ENCODE data around the gene ABCC4. TPM values are rescaled to one million over a fixed set of nuclear protein-coding genes. Genes with fewer than 3 reads are reported as not detected.
A peak's percentile ranks its signal among the peaks of the same experiment; 100 is the strongest.

ABCC4 gene
- total RNA-seq, 1 experiment from 2014 or later, result 12.9 TPM

DNA sequence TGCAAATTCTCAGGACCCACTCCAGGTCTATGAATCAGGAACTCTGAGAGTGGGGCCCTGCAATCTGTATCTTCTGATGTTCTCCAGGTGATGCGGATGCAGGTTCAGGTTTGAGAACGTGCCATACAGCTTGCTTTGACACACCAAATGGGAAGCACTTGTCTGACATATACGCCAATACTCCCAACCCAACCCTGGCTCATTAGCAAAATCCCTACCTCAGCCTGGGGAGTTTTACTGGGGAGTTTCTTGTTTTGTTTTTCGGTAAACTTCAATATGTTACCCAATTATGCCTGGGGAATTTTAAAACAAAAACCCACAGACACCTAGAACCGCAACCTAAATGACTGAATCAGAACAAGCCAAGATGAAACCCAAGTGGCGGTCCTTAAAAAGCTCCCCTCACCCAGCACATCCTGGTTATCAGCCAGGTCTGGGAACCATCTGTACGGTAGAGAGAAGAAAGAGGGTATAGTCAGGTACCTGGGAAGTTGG is 41.2 kb downstream of the ABCC4 start:
- H3K4me3 ChIP-seq, result no peak overlapping the region
- no peak overlapping the region for H3K27ac ChIP-seq
- no peak for DNase-seq (ENCODE audit: low read depth in 1 of 2, low spot score in 2 of 2)
- 0 out of 2 replicates have a peak, but pooled peaks cover 2% of the 10 kb centered on the region for H3K9me3 ChIP-seq (replicated peaks)
- H3K4me1 ChIP-seq (replicated peaks), result peaks cover 12% of the 10 kb centered on the region
- no peaks in the 10 kb centered on the region for H3K36me3 ChIP-seq
- no peaks in the 10 kb centered on the region for H3K27me3 ChIP-seq (replicated peaks)

DNA sequence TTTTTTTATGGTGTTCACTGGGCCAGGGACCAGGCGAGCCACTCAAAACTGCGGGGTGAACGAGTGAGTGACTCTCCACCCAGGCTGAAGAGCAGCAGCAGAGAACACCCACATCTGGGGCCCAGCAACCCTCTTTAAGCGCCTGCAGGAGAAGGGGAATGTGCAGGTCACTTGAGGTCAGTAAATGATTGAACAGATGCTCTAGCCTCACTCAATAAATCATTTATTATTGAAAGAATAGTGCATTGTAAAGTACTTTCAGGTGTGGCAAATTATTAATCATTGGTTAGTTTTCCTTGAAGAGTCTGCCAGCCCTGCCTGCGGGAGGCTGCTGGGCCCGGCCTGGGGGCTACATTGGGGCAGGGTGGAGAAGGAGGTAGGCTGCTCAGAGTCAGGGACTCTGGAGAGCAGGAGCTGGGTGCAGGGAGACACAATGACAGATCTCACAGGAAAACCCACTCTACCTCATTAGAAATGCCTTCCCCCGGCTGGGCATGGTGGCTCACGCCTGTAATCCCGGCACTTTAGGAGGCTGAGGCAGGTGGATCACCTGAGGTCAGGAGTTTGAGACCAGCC is 42.5 kb downstream of the ABCC4 start:
- no peaks in the 10 kb centered on the region for H3K36me3 ChIP-seq
- no peak for DNase-seq (ENCODE audit: low read depth in 1 of 2, low spot score in 2 of 2)

DNA sequence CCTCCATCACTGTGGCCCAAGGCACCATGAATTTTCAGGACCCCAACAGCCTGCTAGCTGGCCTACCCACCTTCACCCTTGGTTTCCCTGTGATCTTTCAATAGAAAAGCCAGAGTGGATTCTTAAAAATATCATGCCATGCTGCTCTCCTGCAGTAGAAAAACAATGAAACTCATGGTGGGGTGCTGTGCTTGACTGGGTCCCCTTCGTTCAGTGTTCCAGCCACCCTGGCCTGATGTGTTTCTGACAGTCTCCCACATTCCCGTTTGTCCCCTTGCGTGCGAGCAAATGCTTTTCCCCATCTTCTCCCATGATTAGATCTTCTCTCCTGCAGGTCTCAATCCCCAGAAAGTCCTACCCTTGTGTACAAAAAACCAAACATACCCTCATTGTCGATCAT is 43.2 kb downstream of the ABCC4 start:
- Histone ChIP-seq H3K27me3 (replicated peaks) (no peaks in the 10 kb centered on the region), H3K4me3 (no peak overlapping the region), H3K27ac (no peak overlapping the region), H3K36me3 (no peaks in the 10 kb centered on the region), H3K4me1 (replicated peaks) (peaks cover 12% of the 10 kb centered on the region), H3K9me3 (replicated peaks) (no peaks in the 10 kb centered on the region)
- no peak for DNase-seq (ENCODE audit: low read depth in 1 of 2, low spot score in 2 of 2)

More for the DNA sequence above, 42.5 kb downstream of the ABCC4 start:
- no peak overlapping the region for H3K4me3 ChIP-seq
- H3K9me3 ChIP-seq (replicated peaks), result no peaks in the 10 kb centered on the region
- H3K4me1 ChIP-seq (replicated peaks), result peaks cover 12% of the 10 kb centered on the region
- H3K27me3 ChIP-seq (replicated peaks), result no peaks in the 10 kb centered on the region
- no peak overlapping the region for H3K27ac ChIP-seq

DNA sequence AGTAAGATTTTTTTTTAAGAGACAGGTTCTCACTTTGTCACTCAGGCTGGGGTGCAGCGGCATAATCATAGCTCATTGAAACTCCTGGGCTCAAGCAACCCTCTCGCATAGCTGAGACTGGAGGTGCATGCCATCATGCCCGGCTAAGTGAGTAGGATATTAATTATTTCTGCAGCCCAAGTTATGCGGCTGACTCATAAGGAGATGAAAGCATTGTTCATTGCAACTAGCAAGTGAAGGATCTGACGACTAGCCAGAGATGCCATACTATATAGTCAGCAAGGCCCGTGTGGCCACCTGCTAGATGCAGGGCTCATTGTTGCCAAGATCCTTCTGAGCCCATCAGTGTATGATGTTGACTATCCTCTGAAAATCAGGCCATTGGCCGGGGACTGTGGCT is 45.2 kb downstream of the ABCC4 start:
- Histone ChIP-seq H3K9me3 (replicated peaks) (no peaks in the 10 kb centered on the region), H3K27me3 (replicated peaks) (no peaks in the 10 kb centered on the region), H3K4me3 (no peak overlapping the region), H3K36me3 (no peaks in the 10 kb centered on the region), H3K4me1 (replicated peaks) (peaks cover 12% of the 10 kb centered on the region), H3K27ac (no peak overlapping the region)
- DNase-seq (ENCODE audit: low read depth in 1 of 2, low spot score in 2 of 2), result peak; percentile 69 to 78

DNA sequence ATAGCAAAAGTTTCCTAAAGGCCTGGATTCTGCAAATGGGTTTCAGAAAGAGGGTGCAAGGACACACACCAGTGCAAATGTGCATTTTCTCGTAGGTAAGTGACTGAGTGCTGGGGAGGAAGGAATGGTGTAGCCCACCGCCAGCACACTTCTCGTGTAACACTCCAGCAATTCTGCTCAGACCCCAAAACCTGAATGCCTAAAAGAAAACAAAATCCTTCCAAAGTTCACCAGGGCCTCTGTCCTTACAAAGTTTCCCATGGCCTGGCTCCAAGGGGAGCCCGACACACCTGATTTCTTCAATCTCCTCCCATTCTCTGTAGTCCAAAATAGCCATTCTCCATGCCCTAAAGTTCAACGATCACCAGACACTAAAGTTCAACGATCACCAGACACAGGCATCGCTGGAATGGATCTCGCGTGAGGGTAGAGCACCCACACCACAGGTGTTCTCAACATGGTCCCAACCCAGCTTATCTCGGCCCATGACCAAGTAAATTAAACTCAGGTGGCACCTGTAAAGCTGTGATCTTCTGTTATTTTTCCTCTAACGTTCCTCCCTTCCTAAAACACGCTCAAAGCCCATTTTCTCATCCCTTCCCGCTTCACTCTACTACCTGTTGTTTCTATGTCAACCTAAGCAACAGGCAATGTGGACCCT is 46.0 kb downstream of the ABCC4 start:
- H3K36me3 ChIP-seq, result no peaks in the 10 kb centered on the region
- no peaks in the 10 kb centered on the region for H3K9me3 ChIP-seq (replicated peaks)
- no peak for DNase-seq (ENCODE audit: low read depth in 1 of 2, low spot score in 2 of 2)
- no peak overlapping the region for H3K4me3 ChIP-seq
- peaks cover 12% of the 10 kb centered on the region for H3K4me1 ChIP-seq (replicated peaks)
- no peaks in the 10 kb centered on the region for H3K27me3 ChIP-seq (replicated peaks)
- no peak overlapping the region for H3K27ac ChIP-seq

DNA sequence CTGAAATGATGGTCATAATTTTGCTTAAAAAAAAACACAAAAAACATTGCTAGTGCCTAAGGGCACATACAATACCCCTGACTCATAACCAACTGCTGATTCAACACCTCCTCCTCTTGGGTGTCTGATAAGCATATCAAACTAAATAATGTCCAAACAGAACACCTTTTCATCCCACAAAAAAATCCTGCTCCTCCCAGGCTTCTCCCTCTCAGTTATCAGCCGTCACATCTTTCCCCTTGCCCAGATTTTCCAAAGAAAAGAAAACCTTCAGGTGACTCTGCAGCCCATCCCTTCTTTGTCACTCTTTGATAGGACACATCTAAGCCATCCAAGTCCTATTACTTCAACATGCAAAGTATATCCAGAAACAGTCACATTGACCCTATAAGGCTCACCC is 46.9 kb downstream of the ABCC4 start:
- Histone ChIP-seq H3K9me3 (replicated peaks) (no peaks in the 10 kb centered on the region), H3K4me1 (replicated peaks) (peaks cover 12% of the 10 kb centered on the region), H3K36me3 (no peaks in the 10 kb centered on the region), H3K27me3 (replicated peaks) (no peaks in the 10 kb centered on the region), H3K4me3 (no peak overlapping the region), H3K27ac (no peak overlapping the region)
- DNase-seq (ENCODE audit: low read depth in 1 of 2, low spot score in 2 of 2), result no peak

DNA sequence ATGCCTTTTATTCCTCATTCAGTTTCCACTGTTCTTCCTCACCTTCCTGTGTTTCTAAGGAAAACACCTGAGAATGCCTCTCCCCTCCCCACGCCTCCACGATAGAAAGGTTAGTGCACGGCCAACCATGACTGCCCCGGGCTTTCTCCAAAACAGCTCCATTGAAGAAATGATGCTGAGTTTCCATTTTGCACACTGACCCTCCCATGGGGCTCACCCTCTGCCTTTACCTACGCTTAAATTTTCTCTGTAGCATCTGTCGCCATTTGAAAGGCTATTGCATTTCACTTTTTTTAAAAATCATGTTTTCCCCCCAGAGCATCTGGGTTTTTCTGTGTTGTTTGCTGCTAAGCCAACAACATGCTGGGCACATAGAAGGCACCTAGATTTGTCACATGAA is 48.2 kb downstream of the ABCC4 start:
- H3K36me3 ChIP-seq, result no peaks in the 10 kb centered on the region
- H3K27me3 ChIP-seq (replicated peaks), result no peaks in the 10 kb centered on the region
- H3K27ac ChIP-seq, result no peak overlapping the region
- no peaks in the 10 kb centered on the region for H3K9me3 ChIP-seq (replicated peaks)
- H3K4me3 ChIP-seq, result no peak overlapping the region
- DNase-seq (ENCODE audit: low read depth in 1 of 2, low spot score in 2 of 2), result no peak
- H3K4me1 ChIP-seq (replicated peaks), result peaks cover 12% of the 10 kb centered on the region

DNA sequence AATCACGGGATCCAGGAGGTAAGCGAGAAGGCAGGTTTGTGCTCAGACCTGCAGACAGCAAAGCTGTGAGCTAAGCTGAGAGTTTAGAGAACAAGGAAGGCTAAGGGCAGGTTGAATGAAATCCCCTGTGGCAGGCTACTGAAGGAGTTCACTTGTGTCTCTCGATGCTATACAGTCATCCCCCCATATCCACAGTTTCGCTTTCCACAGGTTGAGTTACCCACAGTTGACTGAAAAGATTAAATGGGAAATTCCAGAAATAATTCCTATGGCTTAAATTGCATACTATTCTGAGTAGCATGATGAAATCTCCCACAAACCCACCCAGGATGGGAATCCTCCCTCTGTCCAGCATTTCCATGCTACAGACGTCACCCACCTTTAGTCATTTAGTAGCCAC is 49.6 kb downstream of the ABCC4 start:
- no peak for DNase-seq (ENCODE audit: low read depth in 1 of 2, low spot score in 2 of 2)
- no peak overlapping the region for H3K4me3 ChIP-seq
- H3K36me3 ChIP-seq, result no peaks in the 10 kb centered on the region
- H3K4me1 ChIP-seq (replicated peaks), result peaks cover 12% of the 10 kb centered on the region
- H3K9me3 ChIP-seq (replicated peaks), result no peaks in the 10 kb centered on the region
- no peak overlapping the region for H3K27ac ChIP-seq
- H3K27me3 ChIP-seq (replicated peaks), result no peaks in the 10 kb centered on the region

DNA sequence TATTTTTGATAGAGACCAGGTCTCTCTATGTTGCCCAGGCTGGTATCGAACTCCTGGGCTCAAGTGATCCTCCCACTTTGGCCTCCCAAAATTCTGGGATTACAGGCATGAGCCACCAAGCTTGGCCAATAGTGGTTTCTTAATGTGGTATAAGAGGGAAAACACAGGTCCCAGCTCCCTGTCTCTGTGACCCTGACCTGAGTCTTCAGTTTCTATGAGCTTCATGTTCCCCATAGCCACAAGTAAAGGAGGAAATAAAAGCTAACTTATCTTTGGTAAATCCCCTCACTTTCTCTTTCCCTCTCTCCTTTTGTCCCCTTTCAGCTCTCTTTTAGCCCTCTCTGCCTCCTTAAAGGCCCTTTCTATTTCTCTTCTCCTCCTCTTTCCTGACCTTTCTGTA is 50.3 kb downstream of the ABCC4 start:
- H3K27ac ChIP-seq, result no peak overlapping the region
- no peaks in the 10 kb centered on the region for H3K27me3 ChIP-seq (replicated peaks)
- no peaks in the 10 kb centered on the region for H3K9me3 ChIP-seq (replicated peaks)
- no peaks in the 10 kb centered on the region; the same call in 1 of the 2 replicates for H3K36me3 ChIP-seq
- H3K4me3 ChIP-seq, result no peak overlapping the region
- no peak for DNase-seq (ENCODE audit: low read depth in 1 of 2, low spot score in 2 of 2)
- H3K4me1 ChIP-seq (replicated peaks), result peaks cover 6% of the 10 kb centered on the region

DNA sequence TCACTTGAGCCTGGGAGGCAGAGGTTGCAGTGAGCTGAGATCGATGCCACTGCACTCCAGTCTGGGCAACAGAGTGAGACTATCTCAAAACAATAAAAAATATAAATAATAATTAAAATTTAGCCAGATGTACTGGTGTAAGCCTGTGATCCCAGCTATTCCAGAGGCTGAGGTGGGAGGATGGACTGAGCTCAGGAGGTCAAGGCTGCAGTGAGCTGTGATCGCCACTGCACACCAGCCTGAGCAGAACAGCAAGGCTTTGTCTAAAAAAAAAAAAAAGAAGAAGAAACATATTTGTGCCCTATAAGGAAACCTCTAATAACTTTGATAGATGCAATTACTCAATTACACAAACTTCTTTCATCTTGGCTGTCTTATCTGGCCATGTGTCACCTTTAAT is 52.3 kb downstream of the ABCC4 start:
- no peak overlapping the region for H3K4me3 ChIP-seq
- no peaks in the 10 kb centered on the region for H3K4me1 ChIP-seq (replicated peaks)
- no peaks in the 10 kb centered on the region; the same call in 1 of the 2 replicates for H3K36me3 ChIP-seq
- no peak for DNase-seq (ENCODE audit: low read depth in 1 of 2, low spot score in 2 of 2)
- no peaks in the 10 kb centered on the region for H3K9me3 ChIP-seq (replicated peaks)
- no peak overlapping the region for H3K27ac ChIP-seq
- H3K27me3 ChIP-seq (replicated peaks), result no peaks in the 10 kb centered on the region

DNA sequence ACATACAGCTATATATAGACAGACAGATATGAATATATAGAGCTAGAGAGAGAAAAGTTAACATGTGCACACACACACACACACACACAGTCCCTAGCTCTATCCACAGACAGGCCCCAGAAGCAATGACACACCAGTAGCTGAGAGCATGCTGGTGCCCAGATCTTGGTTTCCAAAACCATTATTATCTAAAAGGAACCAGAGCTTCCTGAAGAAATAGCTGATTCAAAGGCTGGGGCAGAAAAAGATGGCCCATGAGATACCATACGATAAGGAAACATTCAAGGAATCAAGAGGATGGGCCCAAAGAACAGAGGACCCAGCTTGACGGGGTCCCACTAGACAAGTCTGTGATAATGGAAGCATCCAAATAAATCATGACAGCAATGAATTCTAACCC is 53.4 kb downstream of the ABCC4 start:
- H3K9me3 ChIP-seq (replicated peaks), result no peaks in the 10 kb centered on the region
- no peak for DNase-seq (ENCODE audit: low read depth in 1 of 2, low spot score in 2 of 2)
- no peaks in the 10 kb centered on the region; the same call in 1 of the 2 replicates for H3K36me3 ChIP-seq
- no peaks in the 10 kb centered on the region for H3K4me1 ChIP-seq (replicated peaks)
- H3K27me3 ChIP-seq (replicated peaks), result no peaks in the 10 kb centered on the region
- no peak overlapping the region for H3K27ac ChIP-seq
- H3K4me3 ChIP-seq, result no peak overlapping the region

DNA sequence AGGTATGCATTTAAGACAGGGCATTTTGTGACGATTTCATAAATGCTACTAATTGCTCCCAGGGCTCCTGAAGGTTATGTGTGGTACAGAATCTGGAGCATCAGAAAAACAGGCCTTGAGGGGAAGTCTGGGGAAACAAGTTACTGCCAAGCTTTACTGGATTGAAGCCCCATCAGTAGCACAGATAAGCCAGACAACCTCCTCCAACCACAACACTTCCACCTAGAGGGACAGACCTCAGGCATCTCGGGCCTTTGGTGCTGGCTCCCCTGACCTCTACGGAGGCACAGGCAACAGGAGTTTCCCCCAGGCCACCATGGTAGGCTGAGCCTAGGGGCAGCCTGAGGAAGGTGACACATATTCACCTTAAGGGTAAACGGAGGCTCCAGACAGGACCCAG is 54.1 kb downstream of the ABCC4 start:
- no peaks in the 10 kb centered on the region for H3K4me1 ChIP-seq (replicated peaks)
- H3K9me3 ChIP-seq (replicated peaks), result no peaks in the 10 kb centered on the region
- H3K36me3 ChIP-seq, result no peaks in the 10 kb centered on the region; the same call in 1 of the 2 replicates
- no peak overlapping the region for H3K4me3 ChIP-seq
- H3K27me3 ChIP-seq (replicated peaks), result no peaks in the 10 kb centered on the region
- no peak overlapping the region for H3K27ac ChIP-seq
- DNase-seq (ENCODE audit: low read depth in 1 of 2, low spot score in 2 of 2), result no peak

DNA sequence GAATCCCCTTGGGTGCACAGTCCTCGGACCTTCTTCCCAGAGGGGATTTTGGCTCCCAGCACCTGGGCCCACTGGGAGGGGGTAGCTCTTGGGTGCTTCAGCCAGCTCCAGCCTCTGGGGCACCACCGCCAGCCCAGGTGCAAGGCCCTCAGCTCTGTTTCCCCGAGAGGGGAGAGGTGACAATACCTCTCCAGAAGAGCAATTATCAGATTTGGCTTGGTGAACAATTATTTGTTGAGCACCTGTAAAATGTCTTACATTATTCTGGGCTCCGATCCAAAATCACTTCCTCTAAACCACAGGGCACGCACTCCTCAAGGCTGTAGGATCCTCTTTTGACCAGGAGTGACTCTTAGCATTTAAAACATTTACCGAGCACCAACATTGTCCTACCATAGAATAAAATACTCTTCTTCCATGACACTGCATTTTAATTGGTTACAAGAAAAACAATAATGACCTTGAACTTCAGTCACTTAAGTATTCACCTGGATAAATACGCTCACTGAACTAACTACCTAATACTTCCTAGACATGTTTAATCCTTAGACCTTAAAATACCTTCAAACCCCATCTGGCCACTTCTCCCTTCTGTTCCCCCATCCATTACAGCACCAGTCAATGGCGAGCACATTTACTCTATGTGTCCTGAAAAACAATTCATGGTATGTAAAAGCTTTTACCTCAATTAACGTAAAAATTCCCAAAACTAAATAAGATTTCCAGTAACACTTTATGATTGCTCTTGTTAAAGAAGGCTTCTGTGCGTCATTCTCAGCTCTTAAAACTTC is 54.8 kb downstream of the ABCC4 start:
- no peaks in the 10 kb centered on the region; the same call in 1 of the 2 replicates for H3K36me3 ChIP-seq
- no peaks in the 10 kb centered on the region for H3K9me3 ChIP-seq (replicated peaks)
- no peak for DNase-seq (ENCODE audit: low read depth in 1 of 2, low spot score in 2 of 2)
- no peaks in the 10 kb centered on the region for H3K4me1 ChIP-seq (replicated peaks)
- no peaks in the 10 kb centered on the region for H3K27me3 ChIP-seq (replicated peaks)
- no peak overlapping the region for H3K27ac ChIP-seq
- H3K4me3 ChIP-seq, result no peak overlapping the region

DNA sequence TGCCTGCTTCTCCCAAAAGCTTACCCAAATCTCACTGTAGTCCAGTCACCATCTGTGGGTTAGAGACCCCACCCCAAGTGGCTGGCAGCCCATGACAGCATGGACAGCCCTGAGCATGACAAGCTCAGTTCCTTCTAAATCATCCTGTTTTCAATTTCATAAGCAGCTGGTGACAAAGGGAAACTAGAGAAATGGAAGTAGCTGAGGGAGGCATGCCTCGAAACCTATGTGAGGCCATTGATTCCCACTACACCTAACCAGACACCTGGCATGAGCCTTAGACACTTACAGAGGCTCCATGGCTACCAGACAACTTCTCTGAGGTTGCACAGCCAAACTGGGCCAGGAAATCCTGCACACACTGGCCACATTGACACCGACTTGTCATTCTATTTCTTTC is 56.2 kb downstream of the ABCC4 start:
- Histone ChIP-seq H3K36me3 (no peaks in the 10 kb centered on the region; the same call in 1 of the 2 replicates), H3K4me1 (replicated peaks) (no peaks in the 10 kb centered on the region), H3K27ac (no peak overlapping the region), H3K27me3 (replicated peaks) (no peaks in the 10 kb centered on the region), H3K4me3 (no peak overlapping the region), H3K9me3 (replicated peaks) (no peaks in the 10 kb centered on the region)
- no peak for DNase-seq (ENCODE audit: low read depth in 1 of 2, low spot score in 2 of 2)
